Measurements from ENCODE around the gene MIEF1.
A peak's percentile ranks its signal among the peaks of the same experiment; 100 is the strongest.

The MIEF1 gene

DNA sequence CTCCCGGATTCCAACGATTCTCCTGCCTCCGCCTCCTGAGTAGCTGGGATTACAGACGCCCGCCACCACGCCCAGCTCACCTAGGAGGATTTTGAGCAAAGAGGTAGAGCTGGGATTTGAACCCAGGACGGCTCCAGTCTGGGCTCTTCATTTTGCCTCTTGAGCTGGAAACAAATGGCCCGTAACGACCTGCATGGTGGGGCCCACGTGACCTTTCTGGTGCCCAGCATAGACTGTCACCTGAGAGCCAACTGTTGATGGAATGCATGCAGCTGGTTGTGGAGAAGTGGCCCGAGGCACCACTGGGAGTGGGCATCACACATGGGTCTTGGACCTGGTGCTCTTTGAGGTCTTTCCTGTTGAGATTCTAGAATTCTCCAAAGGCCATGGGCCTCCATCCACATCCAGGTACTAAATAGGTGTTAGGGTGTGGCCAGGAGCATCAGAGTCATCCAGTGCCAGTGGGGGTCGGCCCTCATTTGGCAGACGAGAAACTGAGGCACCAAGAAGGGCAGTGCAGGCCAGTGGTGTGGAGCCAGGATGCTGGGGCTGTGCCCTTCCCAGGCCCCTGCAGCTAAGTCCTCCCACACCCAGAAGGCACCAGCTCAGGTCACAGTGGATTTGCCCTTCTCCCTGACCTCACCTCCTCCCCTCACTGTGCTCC is 22.1 kb downstream of the MIEF1 start:
- H3K9me3 ChIP-seq (ENCODE audit: control insufficient read depth, insufficient read depth, low read length) = no peaks in the 10 kb centered on the region
- no peak overlapping the region for H3K9ac ChIP-seq (ENCODE audit: low read depth, low read length)
- H3K4me3 ChIP-seq (ENCODE audit: low read depth, low read length) = no peak overlapping the region
- peaks cover 50% of the 10 kb centered on the region for H3K36me3 ChIP-seq (ENCODE audit: control insufficient read depth, insufficient read depth, low read length)
- H3K4me1 ChIP-seq (ENCODE audit: control insufficient read depth, insufficient read depth, low read length) = peaks cover 10% of the 10 kb centered on the region
- H3K27ac ChIP-seq (ENCODE audit: low read depth, low read length) = peak overlapping the region; percentile 40
- H3K27me3 ChIP-seq (ENCODE audit: control insufficient read depth, insufficient read depth, low read length) = no peaks in the 10 kb centered on the region

DNA sequence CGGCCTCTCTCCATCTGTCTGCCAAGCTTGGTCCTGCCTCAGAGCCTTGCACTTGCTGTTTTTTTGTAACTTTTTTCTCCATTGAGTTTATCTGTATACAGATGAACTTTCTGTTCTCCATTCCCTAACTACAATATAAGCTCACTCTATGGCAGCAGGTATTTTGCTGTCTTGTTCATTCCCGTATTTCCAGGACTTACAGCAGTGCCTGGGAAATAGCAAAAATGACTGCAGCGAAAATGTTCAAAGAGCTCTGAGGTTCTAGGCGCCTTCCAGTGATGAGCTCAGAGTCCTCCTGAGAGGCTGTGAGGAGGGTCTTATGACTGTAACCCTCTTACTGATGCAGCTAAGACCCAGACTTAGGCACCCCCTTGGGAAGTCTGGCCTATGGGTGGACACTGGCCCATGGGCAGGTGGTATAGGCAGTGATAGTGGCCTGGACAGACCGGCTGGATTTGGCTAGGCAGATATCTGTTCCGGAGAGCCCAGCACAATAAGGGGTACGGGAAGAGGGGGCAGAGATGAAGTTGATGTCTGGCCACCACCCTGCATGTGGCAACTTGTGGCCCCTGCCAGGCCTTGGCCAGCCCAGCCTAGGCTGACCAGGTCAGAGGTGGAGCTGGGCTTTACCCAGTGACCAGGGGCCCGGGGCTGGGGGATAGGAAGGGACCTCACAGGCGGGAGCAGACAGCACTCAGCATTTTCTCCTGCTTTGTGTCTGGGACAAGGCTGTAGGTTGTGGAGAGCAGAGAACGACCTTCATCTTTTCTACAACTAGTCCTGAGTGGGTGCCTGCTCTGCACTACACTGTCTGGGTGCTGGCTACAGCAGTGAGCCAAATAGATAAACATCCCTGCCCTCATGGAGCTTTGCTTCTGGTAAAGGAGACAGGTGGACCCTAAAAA is 22.9 kb downstream of the MIEF1 start:
- H3K27me3 ChIP-seq (ENCODE audit: control insufficient read depth, insufficient read depth, low read length) = no peaks in the 10 kb centered on the region
- peak overlapping the region; percentile 0 for H3K27ac ChIP-seq (ENCODE audit: low read depth, low read length)
- peaks cover 10% of the 10 kb centered on the region for H3K4me1 ChIP-seq (ENCODE audit: control insufficient read depth, insufficient read depth, low read length)
- H3K9ac ChIP-seq (ENCODE audit: low read depth, low read length) = no peak overlapping the region
- H3K4me3 ChIP-seq (ENCODE audit: low read depth, low read length) = no peak overlapping the region
- H3K9me3 ChIP-seq (ENCODE audit: control insufficient read depth, insufficient read depth, low read length) = no peaks in the 10 kb centered on the region
- peaks cover 56% of the 10 kb centered on the region for H3K36me3 ChIP-seq (ENCODE audit: control insufficient read depth, insufficient read depth, low read length)

DNA sequence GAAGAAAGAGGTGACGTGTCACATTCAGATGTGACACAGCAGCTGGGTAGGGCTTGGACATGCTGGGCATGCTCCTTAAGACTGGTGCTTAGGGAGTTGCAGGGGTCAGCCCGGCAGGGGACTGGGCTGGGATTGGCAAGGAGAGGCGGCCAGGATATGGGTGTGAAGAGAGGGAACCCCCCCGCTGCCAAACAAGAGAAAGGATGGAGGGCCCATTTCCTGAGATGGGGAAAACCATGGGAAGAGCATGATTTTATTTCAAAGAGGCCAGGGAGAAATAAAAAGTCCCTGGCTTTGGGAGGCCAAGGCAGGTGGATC is 23.5 kb downstream of the MIEF1 start:
- Histone ChIP-seq H3K27ac (ENCODE audit: low read depth, low read length) (peak overlapping the region; percentile 0), H3K9ac (ENCODE audit: low read depth, low read length) (no peak overlapping the region), H3K4me3 (ENCODE audit: low read depth, low read length) (no peak overlapping the region), H3K9me3 (ENCODE audit: control insufficient read depth, insufficient read depth, low read length) (no peaks in the 10 kb centered on the region), H3K36me3 (ENCODE audit: control insufficient read depth, insufficient read depth, low read length) (peaks cover 60% of the 10 kb centered on the region), H3K27me3 (ENCODE audit: control insufficient read depth, insufficient read depth, low read length) (no peaks in the 10 kb centered on the region), H3K4me1 (ENCODE audit: control insufficient read depth, insufficient read depth, low read length) (peaks cover 10% of the 10 kb centered on the region)

DNA sequence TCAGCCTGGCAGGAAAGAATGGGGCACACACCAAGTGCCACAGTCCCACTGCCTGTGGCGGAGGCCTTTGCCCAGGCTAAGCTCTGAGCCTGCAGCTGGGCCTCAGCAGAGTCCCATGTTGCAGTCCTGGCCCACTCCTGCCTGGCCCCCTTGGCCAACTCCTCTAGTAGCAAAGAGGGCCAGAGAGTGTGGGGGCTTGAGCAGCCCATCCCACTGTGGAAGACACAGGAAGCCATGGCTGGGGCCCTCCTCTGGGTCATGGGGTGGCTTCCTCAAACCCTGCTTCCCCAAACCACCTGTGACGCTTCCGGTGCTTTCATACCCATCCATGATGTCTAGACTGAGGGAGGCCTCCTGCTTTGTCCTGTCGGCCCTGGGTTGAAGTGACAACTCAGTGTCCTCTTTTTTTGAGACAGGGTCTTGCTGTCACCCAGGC is 24.7 kb downstream of the MIEF1 start:
- Histone ChIP-seq H3K9ac (ENCODE audit: low read depth, low read length) (no peak overlapping the region), H3K9me3 (ENCODE audit: control insufficient read depth, insufficient read depth, low read length) (no peaks in the 10 kb centered on the region), H3K4me1 (ENCODE audit: control insufficient read depth, insufficient read depth, low read length) (peaks cover 15% of the 10 kb centered on the region), H3K36me3 (ENCODE audit: control insufficient read depth, insufficient read depth, low read length) (peaks cover 56% of the 10 kb centered on the region), H3K27ac (ENCODE audit: low read depth, low read length) (peak overlapping the region; percentile 1), H3K27me3 (ENCODE audit: control insufficient read depth, insufficient read depth, low read length) (no peaks in the 10 kb centered on the region), H3K4me3 (ENCODE audit: low read depth, low read length) (no peak overlapping the region)

DNA sequence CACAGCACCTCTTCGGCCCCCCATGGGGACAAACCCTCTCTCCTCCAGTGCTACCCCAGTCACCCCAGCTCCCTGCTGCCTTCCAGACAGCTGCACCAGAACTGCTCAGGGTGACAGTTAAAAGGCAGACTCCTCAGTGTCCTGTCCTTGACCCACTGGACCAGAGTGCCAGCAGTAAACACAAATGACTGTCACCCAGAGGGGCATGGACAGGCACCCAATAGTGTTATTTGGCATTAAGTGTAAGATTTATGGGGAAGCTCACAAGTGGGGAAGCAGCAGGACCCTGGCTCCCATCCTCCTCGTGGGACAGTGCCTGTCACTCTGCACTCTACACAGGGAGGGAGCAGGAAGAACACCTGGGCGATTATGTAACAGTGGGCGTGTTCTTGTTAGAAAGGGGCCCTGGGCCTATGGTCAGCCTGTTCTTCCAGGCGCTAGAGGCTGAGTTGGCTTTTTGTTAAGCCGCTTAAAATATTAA is 25.4 kb downstream of the MIEF1 start:
- Histone ChIP-seq H3K27ac (ENCODE audit: low read depth, low read length) (no peak overlapping the region), H3K9me3 (ENCODE audit: control insufficient read depth, insufficient read depth, low read length) (no peaks in the 10 kb centered on the region), H3K4me1 (ENCODE audit: control insufficient read depth, insufficient read depth, low read length) (peaks cover 14% of the 10 kb centered on the region), H3K27me3 (ENCODE audit: control insufficient read depth, insufficient read depth, low read length) (no peaks in the 10 kb centered on the region), H3K9ac (ENCODE audit: low read depth, low read length) (no peak overlapping the region), H3K36me3 (ENCODE audit: control insufficient read depth, insufficient read depth, low read length) (peaks cover 48% of the 10 kb centered on the region), H3K4me3 (ENCODE audit: low read depth, low read length) (no peak overlapping the region)

DNA sequence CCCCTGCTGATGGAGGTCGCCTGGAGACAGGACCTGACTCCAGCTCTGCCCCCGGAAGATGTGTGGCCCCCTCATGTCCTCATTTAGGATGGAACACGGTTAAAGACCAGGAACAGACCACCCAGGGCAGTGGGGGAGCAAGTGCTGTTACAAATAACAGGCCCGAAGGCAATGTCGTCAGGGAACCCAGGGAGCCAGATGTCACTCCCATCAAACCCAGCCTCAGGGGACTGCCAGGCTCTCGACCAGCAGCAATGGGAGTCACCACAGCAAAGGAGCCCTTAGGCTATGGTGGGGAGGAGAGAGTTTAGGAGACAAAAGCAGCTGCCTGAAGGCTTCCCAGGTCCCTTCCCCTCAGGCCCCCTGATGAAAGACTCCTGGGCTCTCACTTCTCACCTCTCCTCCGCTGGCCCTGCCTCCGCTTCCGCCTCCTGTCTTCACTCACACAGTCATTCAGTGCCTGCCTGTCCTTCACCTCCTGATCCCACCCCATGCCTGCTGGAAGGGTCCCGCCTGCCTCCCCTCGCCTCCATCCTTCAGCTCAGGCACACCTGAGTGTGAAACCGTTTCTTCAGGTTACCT is 26.1 kb downstream of the MIEF1 start:
- no peak overlapping the region for H3K9ac ChIP-seq (ENCODE audit: low read depth, low read length)
- H3K4me3 ChIP-seq (ENCODE audit: low read depth, low read length) = no peak overlapping the region
- no peaks in the 10 kb centered on the region for H3K27me3 ChIP-seq (ENCODE audit: control insufficient read depth, insufficient read depth, low read length)
- peaks cover 41% of the 10 kb centered on the region for H3K36me3 ChIP-seq (ENCODE audit: control insufficient read depth, insufficient read depth, low read length)
- H3K27ac ChIP-seq (ENCODE audit: low read depth, low read length) = no peak overlapping the region
- H3K9me3 ChIP-seq (ENCODE audit: control insufficient read depth, insufficient read depth, low read length) = no peaks in the 10 kb centered on the region
- peaks cover 17% of the 10 kb centered on the region for H3K4me1 ChIP-seq (ENCODE audit: control insufficient read depth, insufficient read depth, low read length)

DNA sequence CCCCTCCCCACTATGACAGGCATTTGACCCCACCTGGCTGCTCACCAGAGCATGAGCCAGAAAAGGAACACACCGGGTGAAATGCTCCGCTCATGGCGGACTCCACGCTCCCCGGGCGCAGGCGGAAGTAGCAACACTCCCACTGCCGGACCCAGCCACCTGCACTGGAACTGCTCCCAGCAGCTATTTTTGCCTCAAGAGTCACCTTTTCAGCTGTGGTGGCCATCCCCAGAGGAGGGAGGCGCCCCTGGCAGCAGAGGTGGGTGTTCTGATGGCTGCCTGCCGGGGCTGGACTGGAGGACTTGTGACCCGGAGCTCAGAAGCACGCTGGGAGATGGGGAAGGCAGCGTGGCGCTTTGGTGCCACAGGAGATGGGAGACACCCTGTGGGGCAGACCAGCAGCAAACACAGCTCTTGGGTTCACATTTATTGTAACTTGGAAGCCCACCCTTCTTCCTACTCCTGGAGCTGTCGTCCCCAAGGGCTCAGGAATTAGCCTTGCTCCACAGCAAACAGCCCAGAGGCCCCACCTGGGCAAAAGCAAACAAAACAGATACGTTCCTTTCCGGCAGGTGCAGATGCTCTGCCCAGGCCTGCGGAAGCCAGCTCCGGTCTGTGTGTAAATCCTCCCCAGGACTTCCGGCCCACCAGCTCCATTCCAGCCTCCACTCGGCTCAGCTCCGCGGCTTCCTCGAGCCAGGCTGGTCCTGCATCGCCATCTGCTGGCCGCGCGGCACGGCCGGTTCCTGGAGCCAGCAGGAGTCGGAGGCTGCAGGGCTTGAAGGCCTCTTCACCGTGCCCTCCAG is 26.8 kb downstream of the MIEF1 start:
- H3K4me1 ChIP-seq (ENCODE audit: control insufficient read depth, insufficient read depth, low read length) = peaks cover 22% of the 10 kb centered on the region
- no peaks in the 10 kb centered on the region for H3K27me3 ChIP-seq (ENCODE audit: control insufficient read depth, insufficient read depth, low read length)
- H3K36me3 ChIP-seq (ENCODE audit: control insufficient read depth, insufficient read depth, low read length) = peaks cover 36% of the 10 kb centered on the region
- H3K9ac ChIP-seq (ENCODE audit: low read depth, low read length) = no peak overlapping the region
- H3K27ac ChIP-seq (ENCODE audit: low read depth, low read length) = no peak overlapping the region
- no peaks in the 10 kb centered on the region for H3K9me3 ChIP-seq (ENCODE audit: control insufficient read depth, insufficient read depth, low read length)
- no peak overlapping the region for H3K4me3 ChIP-seq (ENCODE audit: low read depth, low read length)

DNA sequence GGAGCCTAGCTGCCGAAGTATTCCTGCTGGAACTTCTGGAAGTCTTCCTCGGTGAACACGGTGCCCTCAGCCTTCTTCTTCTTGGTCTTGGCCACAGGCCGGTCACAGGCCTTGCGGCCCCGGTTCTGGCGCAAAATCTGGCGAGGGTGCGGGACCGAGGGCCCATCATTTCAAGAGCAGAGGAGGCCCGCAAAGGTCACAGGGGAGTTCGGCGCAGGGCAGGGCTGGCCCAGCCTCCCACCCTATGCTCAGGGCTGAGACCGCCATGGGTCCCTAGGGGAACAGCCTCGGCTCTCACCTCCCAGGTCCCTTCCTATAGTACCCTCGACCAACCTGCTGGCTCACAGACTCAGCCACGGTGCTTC is 27.4 kb downstream of the MIEF1 start:
- Histone ChIP-seq H3K4me1 (ENCODE audit: control insufficient read depth, insufficient read depth, low read length) (peaks cover 28% of the 10 kb centered on the region), H3K27me3 (ENCODE audit: control insufficient read depth, insufficient read depth, low read length) (no peaks in the 10 kb centered on the region), H3K9me3 (ENCODE audit: control insufficient read depth, insufficient read depth, low read length) (no peaks in the 10 kb centered on the region), H3K27ac (ENCODE audit: low read depth, low read length) (no peak overlapping the region), H3K9ac (ENCODE audit: low read depth, low read length) (no peak overlapping the region), H3K4me3 (ENCODE audit: low read depth, low read length) (no peak overlapping the region), H3K36me3 (ENCODE audit: control insufficient read depth, insufficient read depth, low read length) (peaks cover 31% of the 10 kb centered on the region)

DNA sequence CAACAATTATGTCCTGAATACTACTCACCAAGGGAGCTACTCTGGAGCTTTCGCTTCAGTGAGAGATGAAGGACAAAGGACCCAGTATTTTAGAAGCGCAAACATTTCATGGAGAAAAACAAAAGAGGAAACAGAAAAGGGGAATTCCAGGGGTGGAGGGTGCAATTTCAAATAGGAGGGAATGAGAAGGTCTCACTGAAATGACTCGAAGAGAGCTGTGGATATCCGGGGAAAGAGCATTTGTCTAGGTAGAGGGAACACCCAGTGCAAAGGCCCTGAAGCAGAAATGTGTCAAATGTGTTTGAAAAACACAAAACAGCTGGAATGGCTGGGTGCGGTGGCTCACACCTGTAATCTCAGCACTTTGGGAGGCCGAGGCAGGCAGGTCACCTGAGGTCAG is 28.0 kb downstream of the MIEF1 start:
- H3K9ac ChIP-seq (ENCODE audit: low read depth, low read length) = no peak overlapping the region
- H3K4me3 ChIP-seq (ENCODE audit: low read depth, low read length) = no peak overlapping the region
- no peaks in the 10 kb centered on the region for H3K9me3 ChIP-seq (ENCODE audit: control insufficient read depth, insufficient read depth, low read length)
- H3K36me3 ChIP-seq (ENCODE audit: control insufficient read depth, insufficient read depth, low read length) = peaks cover 24% of the 10 kb centered on the region
- no peak overlapping the region for H3K27ac ChIP-seq (ENCODE audit: low read depth, low read length)
- peaks cover 32% of the 10 kb centered on the region for H3K4me1 ChIP-seq (ENCODE audit: control insufficient read depth, insufficient read depth, low read length)
- no peaks in the 10 kb centered on the region for H3K27me3 ChIP-seq (ENCODE audit: control insufficient read depth, insufficient read depth, low read length)

DNA sequence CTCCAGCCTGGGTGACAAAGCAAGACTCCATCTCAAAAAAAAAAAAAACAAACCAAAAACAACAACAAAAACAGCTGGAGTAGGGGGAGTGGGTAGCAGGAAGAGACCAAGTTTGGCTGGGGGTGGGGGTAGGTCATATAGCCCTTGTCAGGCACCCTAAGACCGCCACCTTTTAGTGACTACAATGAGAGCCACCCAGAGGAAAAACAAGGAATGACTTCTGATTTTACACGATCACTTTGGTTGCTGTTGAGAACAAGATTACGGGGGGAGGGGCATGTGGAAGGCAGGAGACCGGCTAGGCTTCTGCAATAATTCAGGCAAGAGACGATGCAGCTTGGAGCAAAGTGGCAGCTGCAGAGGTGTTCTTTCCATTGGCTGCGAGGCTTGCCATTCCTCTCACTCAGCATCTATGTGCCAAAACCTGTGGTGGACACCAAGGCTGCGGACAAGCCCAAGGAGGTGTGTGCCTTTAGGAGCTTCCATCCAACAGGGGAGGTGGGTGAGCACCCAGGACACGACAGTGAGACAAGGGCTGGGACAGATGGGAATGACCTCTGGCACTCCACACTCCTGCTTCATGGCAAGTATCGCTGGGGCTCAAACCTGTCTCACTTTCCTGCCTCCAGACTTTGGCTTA is 28.7 kb downstream of the MIEF1 start:
- H3K27ac ChIP-seq (ENCODE audit: low read depth, low read length) = no peak overlapping the region
- H3K4me1 ChIP-seq (ENCODE audit: control insufficient read depth, insufficient read depth, low read length) = peaks cover 39% of the 10 kb centered on the region
- H3K4me3 ChIP-seq (ENCODE audit: low read depth, low read length) = no peak overlapping the region
- H3K36me3 ChIP-seq (ENCODE audit: control insufficient read depth, insufficient read depth, low read length) = peaks cover 21% of the 10 kb centered on the region
- H3K9me3 ChIP-seq (ENCODE audit: control insufficient read depth, insufficient read depth, low read length) = no peaks in the 10 kb centered on the region
- H3K27me3 ChIP-seq (ENCODE audit: control insufficient read depth, insufficient read depth, low read length) = no peaks in the 10 kb centered on the region
- H3K9ac ChIP-seq (ENCODE audit: low read depth, low read length) = no peak overlapping the region
